HepG2 (cell line): ENCODE results near the gene NPPB. TPM values are rescaled to one million over a fixed set of nuclear protein-coding genes. Genes with fewer than 3 reads are reported as not detected.

Experiments used
- CBX5 ChIP-seq: sonication (generic); formaldehyde crosslinking; IDR thresholded peaks from 2 replicates; pipeline ENCODE4 v1.4.0; 2020; ENCODE audit warnings: missing genetic modification reagents, borderline replicate concordance
- DMAP1 ChIP-seq: IDR thresholded peaks from 2 replicates; pipeline ENCODE4 v1.6.1; 2016
- HNF1A ChIP-seq, 2 experiments: sonication (generic) in 1 of 2; formaldehyde crosslinking in 1 of 2; IDR thresholded peaks; 2 replicates each; pipeline versions ENCODE4 v1.4.0 to v1.6.1; 2016 to 2020; ENCODE audit warnings: borderline replicate concordance in 1 of 2, low read depth in 1 of 2, mild to moderate bottlenecking in 1 of 2, missing genetic modification reagents in 1 of 2
- KDM2A ChIP-seq: sonication (generic); formaldehyde crosslinking; IDR thresholded peaks from 2 replicates; pipeline ENCODE4 v1.4.0; 2020; ENCODE audit warnings: low read depth, missing genetic modification reagents, borderline replicate concordance
- KLF6 ChIP-seq: IDR thresholded peaks from 2 replicates; pipeline ENCODE4 v1.8.0; 2016; ENCODE audit warnings: missing biosample characterization, missing genetic modification reagents
- PHF21A ChIP-seq: sonication (generic); formaldehyde crosslinking; IDR thresholded peaks from 2 replicates; pipeline ENCODE4 v1.5.0; 2020; ENCODE audit warnings: mild to moderate bottlenecking, missing genetic modification reagents
- RFX3 ChIP-seq: IDR thresholded peaks from 2 replicates; pipeline ENCODE4 v1.6.1; 2016; ENCODE audit warnings: missing biosample characterization, missing genetic modification reagents
- SIX1 ChIP-seq: sonication (generic); formaldehyde crosslinking; IDR thresholded peaks from 2 replicates; pipeline ENCODE4 v1.4.0; 2020; ENCODE audit warnings: missing genetic modification reagents, borderline replicate concordance
- TFDP1 ChIP-seq: IDR thresholded peaks from 2 replicates; pipeline ENCODE4 v1.6.1; 2016; ENCODE audit warnings: missing compliant biosample characterization, missing genetic modification reagents, borderline replicate concordance
- ZBED4 ChIP-seq: sonication (generic); formaldehyde crosslinking; IDR thresholded peaks from 2 replicates; pipeline ENCODE4 v1.4.0; 2020; ENCODE audit warnings: missing genetic modification reagents, borderline replicate concordance
- ZNF160 ChIP-seq: sonication (generic); formaldehyde crosslinking; IDR thresholded peaks from 2 replicates; pipeline ENCODE4 v1.8.0; 2022; ENCODE audit warnings: mild to moderate bottlenecking, inconsistent platforms, missing genetic modification reagents
- ZNF703 ChIP-seq: sonication (generic); formaldehyde crosslinking; IDR thresholded peaks from 2 replicates; pipeline ENCODE4 v1.5.1; 2020; ENCODE audit warnings: missing genetic modification reagents, mild to moderate bottlenecking, moderate library complexity, borderline replicate concordance
- polyA plus RNA-seq, 8 experiments: library from polyadenylated mRNA; depleted of rRNA in 3 of 8; stranded (reverse) in 7 of 8; unstranded in 1 of 8; fragments of >200 nt; fragmentation: Illumina TruSeq in 4 of 8; extraction: Trizol in 4 of 8; gene quantifications; 2 replicates each; pipeline versions ENCODE4 v1.2.1 to v1.2.3, GENCODE V29; 2011 to 2016; ENCODE audit warnings: low read depth in 4 of 8, missing spikeins in 1 of 8, mixed read lengths in 1 of 8; ENCODE audit not compliant: insufficient read depth in 1 of 8
- total RNA-seq, 5 experiments: library from RNA; depleted of rRNA; stranded (reverse); fragments of >200 nt; fragmentation: Illumina TruSeq; extraction: Trizol; gene quantifications; 2 replicates each; pipeline ENCODE4 v1.2.3, GENCODE V29; 2016; ENCODE audit warnings: low read depth in 1 of 5
- TF ChIP-seq, protein P1 (sequence below): sonication (generic); formaldehyde crosslinking; IDR thresholded peaks from 2 replicates; pipeline ENCODE4 v1.4.0; 2020; ENCODE audit warnings: missing genetic modification reagents, borderline replicate concordance

NPPB gene
- total and polyA plus RNA-seq, 2 of the 13 experiments (the other 11 are each of a cell fraction or from before 2014, with no cell fraction given): 1.9 TPM; not detected in 1

- TF ChIP-seq DMAP1 (CRISPR knock-in tag): 0 out of 2 replicates have a peak, but pooled peaks have one; percentile 54
- TF ChIP-seq CBX5: peak; percentile 67; the same call in 1 of the 2 replicates
- 0 out of 2 replicates have a peak, but pooled peaks have one; percentile 47 for TF ChIP-seq ZNF160
- TF ChIP-seq HNF1A (IDR thresholded peaks at IDR 0.05; ENCODE audit: low read depth): peak; percentile 51; the same call in 1 of the 2 replicates
- TF ChIP-seq HNF1A (CRISPR knock-in tag; IDR thresholded peaks at IDR 0.05; ENCODE audit: borderline replicate concordance): peak; percentile 76; the same call in 1 of the 2 replicates
- TF ChIP-seq PHF21A (CRISPR knock-in tag): peak; percentile 94
- TF ChIP-seq ZBED4 (CRISPR knock-in tag): peak; percentile 43; the same call in 1 of the 2 replicates
- peak; percentile 35; the same call in 1 of the 2 replicates for TF ChIP-seq TFDP1 (CRISPR knock-in tag)
- TF ChIP-seq SIX1 (CRISPR knock-in tag): peak; percentile 80; the same call in 1 of the 2 replicates
- TF ChIP-seq KDM2A (CRISPR knock-in tag): peak; percentile 77; the same call in 1 of the 2 replicates
- TF ChIP-seq, protein P1, sequence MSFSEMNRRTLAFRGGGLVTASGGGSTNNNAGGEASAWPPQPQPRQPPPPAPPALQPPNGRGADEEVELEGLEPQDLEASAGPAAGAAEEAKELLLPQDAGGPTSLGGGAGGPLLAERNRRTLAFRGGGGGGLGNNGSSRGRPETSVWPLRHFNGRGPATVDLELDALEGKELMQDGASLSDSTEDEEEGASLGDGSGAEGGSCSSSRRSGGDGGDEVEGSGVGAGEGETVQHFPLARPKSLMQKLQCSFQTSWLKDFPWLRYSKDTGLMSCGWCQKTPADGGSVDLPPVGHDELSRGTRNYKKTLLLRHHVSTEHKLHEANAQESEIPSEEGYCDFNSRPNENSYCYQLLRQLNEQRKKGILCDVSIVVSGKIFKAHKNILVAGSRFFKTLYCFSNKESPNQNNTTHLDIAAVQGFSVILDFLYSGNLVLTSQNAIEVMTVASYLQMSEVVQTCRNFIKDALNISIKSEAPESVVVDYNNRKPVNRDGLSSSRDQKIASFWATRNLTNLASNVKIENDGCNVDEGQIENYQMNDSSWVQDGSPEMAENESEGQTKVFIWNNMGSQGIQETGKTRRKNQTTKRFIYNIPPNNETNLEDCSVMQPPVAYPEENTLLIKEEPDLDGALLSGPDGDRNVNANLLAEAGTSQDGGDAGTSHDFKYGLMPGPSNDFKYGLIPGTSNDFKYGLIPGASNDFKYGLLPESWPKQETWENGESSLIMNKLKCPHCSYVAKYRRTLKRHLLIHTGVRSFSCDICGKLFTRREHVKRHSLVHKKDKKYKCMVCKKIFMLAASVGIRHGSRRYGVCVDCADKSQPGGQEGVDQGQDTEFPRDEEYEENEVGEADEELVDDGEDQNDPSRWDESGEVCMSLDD: no peak
- peak; percentile 35 for TF ChIP-seq ZNF703 (CRISPR knock-in tag)
- TF ChIP-seq RFX3 (CRISPR knock-in tag): no peak
- 0 out of 2 replicates have a peak, but pooled peaks have one; percentile 53 for TF ChIP-seq KLF6 (CRISPR knock-in tag)
Observed at GRCh38 chr1:11842154-11843041, 16.3 kb downstream of the NPPB start (continued).
